ENCODE measurements around the gene CPLX1. TPM values are rescaled to one million over a fixed set of nuclear protein-coding genes. Genes with fewer than 3 reads are reported as not detected.

CPLX1 gene
- total RNA-seq, 1 experiment from 2014 or later: 14.5 TPM

- TF ChIP-seq POLR2A (IDR thresholded peaks at IDR 0.05; ENCODE audit: borderline replicate concordance, extremely low read depth, insufficient read depth, insufficient read length) (no peak), JUND (IDR thresholded peaks at IDR 0.05) (0 out of 2 replicates have a peak, but pooled peaks have one; percentile 13), SIN3A (IDR thresholded peaks at IDR 0.05; ENCODE audit: low read depth) (0 out of 2 replicates have a peak, but pooled peaks have one; percentile 19)
- ChIA-PET CTCF (no interaction called here), POLR2A (no interaction called here), RAD21 (ENCODE audit: low non-redundant PET in 1 of 2, low total read pairs in 2 of 2, uncharacterized antibody in 2 of 2, unreplicated experiment in 2 of 2) (no interaction called here)
- Histone ChIP-seq H4K20me1 (ENCODE audit: insufficient read depth) (no peaks in the 10 kb centered on the region; the same call in 1 of the 2 replicates), H3K4me1 (ENCODE audit: control insufficient read depth in 1 of 2, insufficient read depth in 2 of 2, low read length in 2 of 2) (no peaks in the 10 kb centered on the region; a peak in 1 of 4 replicates), H3K27ac (ENCODE audit: low read depth, low read length) (no peak overlapping the region), H3K9me2 (ENCODE audit: insufficient read depth) (no peaks in the 10 kb centered on the region), H2AFZ (ENCODE audit: low read depth, low read length, poor library complexity, severe bottlenecking) (no peak overlapping the region), H3K9ac (ENCODE audit: low read length) (no peak overlapping the region), H3K36me3 (ENCODE audit: control insufficient read depth in 1 of 2, insufficient read depth in 2 of 2, low read length in 2 of 2) (peaks cover 26 to 34% of the 10 kb centered on the region in 2 experiments; a peak in 3 of 4 replicates), H3K27me3 (ENCODE audit: insufficient read depth, low read length) (no peaks in the 10 kb centered on the region), H3K9me3 (ENCODE audit: control insufficient read depth in 1 of 2, insufficient read depth in 1 of 2, low read depth in 1 of 2, low read length in 2 of 2) (no peaks in the 10 kb centered on the region), H3K4me2 (ENCODE audit: low read length) (no peak overlapping the region), H3K4me3 (replicated peaks in 1 of 2; ENCODE audit: low read depth in 1 of 2, low read length in 2 of 2) (no peak overlapping the region), H3K79me2 (ENCODE audit: insufficient read depth, low read length) (peaks cover 9% of the 10 kb centered on the region; the same call in 1 of the 2 replicates)
- intact Hi-C loops (cut with micrococcal nuclease): loop anchor here (10.0 kb wide), 1 partner anchor 220 kb away; the partner anchor contains the start of gene IDUA
- DNase-seq (ENCODE audit: low read depth, low spot score) (no peak), ATAC-seq (no peak)
- BruUV-seq (replicated peaks): no TSS peak
These were observed 61.3 kb downstream of the CPLX1 start for GRCh38 chr4:764405-765169.

- POLR2A ChIA-PET: no interaction called here
- no peak for ATAC-seq
- TF ChIP-seq EZH2phosphoT487 (IDR thresholded peaks at IDR 0.05; ENCODE audit: borderline replicate concordance): no peak
- no peak for TF ChIP-seq REST (IDR thresholded peaks at IDR 0.05; ENCODE audit: low read depth)
- TF ChIP-seq CBX3 (IDR thresholded peaks at IDR 0.05; ENCODE audit: low read depth): no peak
- TF ChIP-seq ZNF274 (IDR thresholded peaks at IDR 0.05; ENCODE audit: low read depth, low read length): no peak
- TF ChIP-seq ELF1 (IDR thresholded peaks at IDR 0.05; ENCODE audit: borderline replicate concordance, low read depth): no peak
- no peak for TF ChIP-seq TCF7L2 (IDR thresholded peaks at IDR 0.05; ENCODE audit: borderline replicate concordance, extremely low read depth, insufficient read depth, insufficient read length)
- TF ChIP-seq SP1 (IDR thresholded peaks at IDR 0.05; ENCODE audit: low read depth): no peak
- no peak for TF ChIP-seq CEBPB (IDR thresholded peaks at IDR 0.05; ENCODE audit: low read depth)
- no peak for TF ChIP-seq CTCF (IDR thresholded peaks at IDR 0.05 in 2 of 3, conservative IDR thresholded peaks at IDR 0.05 in 1 of 3; ENCODE audit: borderline replicate concordance in 1 of 3, insufficient read depth in 1 of 3, low read depth in 2 of 3, low read length in 2 of 3)
- TF ChIP-seq ZFX (IDR thresholded peaks at IDR 0.05): no peak
These were observed 62.0 kb downstream of the CPLX1 start for GRCh38 chr4:763922-764321.

More at GRCh38 chr4:763922-764321, 62.0 kb downstream of the CPLX1 start:
- ChIA-PET RAD21 (ENCODE audit: low non-redundant PET in 1 of 2, low total read pairs in 2 of 2, uncharacterized antibody in 2 of 2, unreplicated experiment in 2 of 2) (no interaction called here), CTCF (no interaction called here)
- Histone ChIP-seq H3K9me2 (ENCODE audit: insufficient read depth) (no peaks in the 10 kb centered on the region), H3K4me3 (replicated peaks in 1 of 2; ENCODE audit: low read depth in 1 of 2, low read length in 2 of 2) (no peak overlapping the region), H3K4me2 (ENCODE audit: low read length) (no peak overlapping the region), H3K36me3 (ENCODE audit: control insufficient read depth in 1 of 2, insufficient read depth in 2 of 2, low read length in 2 of 2) (peaks cover 24 to 34% of the 10 kb centered on the region in 2 experiments; a peak in 3 of 4 replicates), H2AFZ (ENCODE audit: low read depth, low read length, poor library complexity, severe bottlenecking) (no peak overlapping the region), H3K9ac (ENCODE audit: low read length) (no peak overlapping the region), H3K27ac (ENCODE audit: low read depth, low read length) (no peak overlapping the region), H3K9me3 (ENCODE audit: control insufficient read depth in 1 of 2, insufficient read depth in 1 of 2, low read depth in 1 of 2, low read length in 2 of 2) (no peaks in the 10 kb centered on the region), H3K4me1 (ENCODE audit: control insufficient read depth in 1 of 2, insufficient read depth in 2 of 2, low read length in 2 of 2) (no peaks in the 10 kb centered on the region; a peak in 1 of 4 replicates), H4K20me1 (ENCODE audit: insufficient read depth) (no peaks in the 10 kb centered on the region; the same call in 1 of the 2 replicates), H3K79me2 (ENCODE audit: insufficient read depth, low read length) (peaks cover 5% of the 10 kb centered on the region; the same call in 1 of the 2 replicates), H3K27me3 (ENCODE audit: insufficient read depth, low read length) (no peaks in the 10 kb centered on the region)
- no peak for DNase-seq (ENCODE audit: low read depth, low spot score)
- intact Hi-C loops (cut with micrococcal nuclease): loop anchor here (10.0 kb wide), 1 partner anchor 221 kb away; the partner anchor contains the start of gene IDUA
- BruUV-seq (replicated peaks): no TSS peak
